Ovary (tissue), 3 donors: Measurements from ENCODE around the gene INPP5A.
"Not testable (repeated sequence)": the region's sequence is repeated elsewhere in the genome, so short reads cannot be mapped to it uniquely, and the experiment has no call there.

Experiments
- POLR2A ChIP-seq: fragments of 450-650 bp; IDR thresholded peaks from one replicate; pipeline ENCODE4 v1.6.1; 2017; ENCODE audit warnings: antibody characterized with exemption, mild to moderate bottlenecking, moderate library complexity
- TF ChIP-seq, protein P1 (sequence below), 3 donors: fragments of 450-650 bp in 2 of 3; fragments of 200-600 bp in 1 of 3; IDR thresholded peaks; one replicate each; pipeline versions ENCODE4 v1.5.1 to v1.8.0; 2016 to 2022; ENCODE audit warnings: antibody characterized with exemption in 3 of 3, mild to moderate bottlenecking in 1 of 3
- donor health status: DM: no; HTN: no; CAD: no.

GRCh38 chr10:132673746-132674145 is 136.2 kb downstream of the INPP5A start:
- TF ChIP-seq, protein P1, sequence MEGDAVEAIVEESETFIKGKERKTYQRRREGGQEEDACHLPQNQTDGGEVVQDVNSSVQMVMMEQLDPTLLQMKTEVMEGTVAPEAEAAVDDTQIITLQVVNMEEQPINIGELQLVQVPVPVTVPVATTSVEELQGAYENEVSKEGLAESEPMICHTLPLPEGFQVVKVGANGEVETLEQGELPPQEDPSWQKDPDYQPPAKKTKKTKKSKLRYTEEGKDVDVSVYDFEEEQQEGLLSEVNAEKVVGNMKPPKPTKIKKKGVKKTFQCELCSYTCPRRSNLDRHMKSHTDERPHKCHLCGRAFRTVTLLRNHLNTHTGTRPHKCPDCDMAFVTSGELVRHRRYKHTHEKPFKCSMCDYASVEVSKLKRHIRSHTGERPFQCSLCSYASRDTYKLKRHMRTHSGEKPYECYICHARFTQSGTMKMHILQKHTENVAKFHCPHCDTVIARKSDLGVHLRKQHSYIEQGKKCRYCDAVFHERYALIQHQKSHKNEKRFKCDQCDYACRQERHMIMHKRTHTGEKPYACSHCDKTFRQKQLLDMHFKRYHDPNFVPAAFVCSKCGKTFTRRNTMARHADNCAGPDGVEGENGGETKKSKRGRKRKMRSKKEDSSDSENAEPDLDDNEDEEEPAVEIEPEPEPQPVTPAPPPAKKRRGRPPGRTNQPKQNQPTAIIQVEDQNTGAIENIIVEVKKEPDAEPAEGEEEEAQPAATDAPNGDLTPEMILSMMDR (IDR thresholded peaks at IDR 0.05), result not testable (repeated sequence)
- not testable (repeated sequence) for TF ChIP-seq POLR2A
